AG04449 (cell line): ENCODE measurements around the gene CBFA2T2.
"Not testable (repeated sequence)": the region's sequence is repeated elsewhere in the genome, so short reads cannot be mapped to it uniquely, and the experiment has no call there.

ENCODE experiments used
- CTCF ChIA-PET: fragments of 350-600 bp; formaldehyde crosslinking; extraction: SDS; loops from one replicate; lab custom pipeline; 2021; ENCODE audit warnings: antibody characterized with exemption; lab: Yijun Ruan, JAX
- POLR2A ChIA-PET: fragments of 400-600, 350-600 bp; formaldehyde crosslinking; extraction: SDS; loops from one replicate; lab custom pipeline; 2020; ENCODE audit warnings: antibody characterized with exemption, inconsistent platforms; lab: Yijun Ruan, JAX
- DNase-seq: peaks from one replicate; pipeline ENCODE4 v3.0.0-alpha.2; 2010; ENCODE audit warnings: low read depth, low spot score
- H3K4me3 ChIP-seq: 2 replicates; pipeline ENCODE4 v1.5.1; 2011; ENCODE audit warnings: low read depth, mild to moderate bottlenecking, control low read depth, low read length
- TF ChIP-seq, protein P1 (sequence below): IDR thresholded peaks from one replicate; pipeline ENCODE4 v1.5.1; 2011; ENCODE audit warnings: mild to moderate bottlenecking, moderate library complexity, low read length, control low read depth, inconsistent platforms; ENCODE audit not compliant: insufficient read depth; ENCODE audit errors: missing control alignments

CBFA2T2 gene

DNA sequence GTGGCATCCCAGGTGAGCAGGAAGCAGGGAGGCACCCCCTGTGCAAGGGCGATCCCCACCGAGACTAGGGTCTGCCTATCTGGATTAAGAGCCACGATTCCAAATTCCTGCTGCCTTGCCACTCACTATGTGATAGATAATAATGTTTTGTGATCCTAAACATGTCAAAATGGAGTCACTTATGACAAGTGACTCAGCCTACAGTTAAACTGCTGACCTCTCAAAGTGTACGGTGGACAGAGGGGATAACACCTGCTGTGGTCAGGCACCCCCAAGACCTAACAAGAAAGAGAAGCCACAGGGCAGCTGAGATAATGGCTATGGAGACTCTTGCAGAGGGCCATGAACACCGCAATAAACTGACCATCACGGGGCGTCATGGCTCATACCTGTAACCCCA, 30.3 kb upstream of the CBFA2T2 start:
- H3K4me3 ChIP-seq, result no peak overlapping the region
- TF ChIP-seq, protein P1, sequence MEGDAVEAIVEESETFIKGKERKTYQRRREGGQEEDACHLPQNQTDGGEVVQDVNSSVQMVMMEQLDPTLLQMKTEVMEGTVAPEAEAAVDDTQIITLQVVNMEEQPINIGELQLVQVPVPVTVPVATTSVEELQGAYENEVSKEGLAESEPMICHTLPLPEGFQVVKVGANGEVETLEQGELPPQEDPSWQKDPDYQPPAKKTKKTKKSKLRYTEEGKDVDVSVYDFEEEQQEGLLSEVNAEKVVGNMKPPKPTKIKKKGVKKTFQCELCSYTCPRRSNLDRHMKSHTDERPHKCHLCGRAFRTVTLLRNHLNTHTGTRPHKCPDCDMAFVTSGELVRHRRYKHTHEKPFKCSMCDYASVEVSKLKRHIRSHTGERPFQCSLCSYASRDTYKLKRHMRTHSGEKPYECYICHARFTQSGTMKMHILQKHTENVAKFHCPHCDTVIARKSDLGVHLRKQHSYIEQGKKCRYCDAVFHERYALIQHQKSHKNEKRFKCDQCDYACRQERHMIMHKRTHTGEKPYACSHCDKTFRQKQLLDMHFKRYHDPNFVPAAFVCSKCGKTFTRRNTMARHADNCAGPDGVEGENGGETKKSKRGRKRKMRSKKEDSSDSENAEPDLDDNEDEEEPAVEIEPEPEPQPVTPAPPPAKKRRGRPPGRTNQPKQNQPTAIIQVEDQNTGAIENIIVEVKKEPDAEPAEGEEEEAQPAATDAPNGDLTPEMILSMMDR, result no peak
- DNase-seq, result no peak
- POLR2A ChIA-PET, result no interaction called here
- CTCF ChIA-PET, result interaction anchor here (1.3 kb wide), 1 partner anchor 208 kb away, joined by 6 read pairs; the partner anchor contains the start of gene ACTL10

DNA sequence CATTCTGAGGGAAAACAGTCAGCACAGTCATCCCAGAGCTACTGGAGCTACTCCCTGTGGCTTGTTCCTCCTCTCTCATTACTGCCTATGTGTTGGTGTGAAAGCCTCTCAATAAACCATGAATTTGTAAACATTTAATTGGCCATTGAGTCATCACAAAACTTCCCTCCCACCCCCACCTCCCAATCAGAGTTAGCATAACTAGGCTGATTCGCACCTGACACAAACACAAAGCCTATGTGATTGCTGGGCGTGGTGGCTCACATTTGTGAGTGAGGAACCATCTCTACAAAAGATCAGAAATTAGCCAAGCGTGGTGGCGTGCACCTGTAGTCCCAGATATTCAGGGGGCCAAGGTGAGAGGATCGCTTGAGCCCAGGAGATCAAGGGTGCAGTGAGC, 29.2 kb upstream of the CBFA2T2 start:
- TF ChIP-seq, protein P1, result no peak
- ChIA-PET CTCF (interaction anchor here (1.0 to 1.3 kb wide), 2 partner anchors 192 to 207 kb away, joined by 4 to 6 read pairs; partner anchors contain the start of gene ACTL10), POLR2A (no interaction called here)
- DNase-seq, result no peak
- H3K4me3 ChIP-seq, result no peak overlapping the region

GRCh38 chr20:33463332-33464101, 26.4 kb upstream of the CBFA2T2 start:
- TF ChIP-seq, protein P1, result no peak
- no peak for DNase-seq
- POLR2A ChIA-PET, result no interaction called here
- H3K4me3 ChIP-seq, result no peak overlapping the region
- CTCF ChIA-PET, result interaction anchor here (0.7 kb wide), 1 partner anchor 9 kb away, joined by 3 read pairs; no protein-coding TSS in a partner anchor

DNA sequence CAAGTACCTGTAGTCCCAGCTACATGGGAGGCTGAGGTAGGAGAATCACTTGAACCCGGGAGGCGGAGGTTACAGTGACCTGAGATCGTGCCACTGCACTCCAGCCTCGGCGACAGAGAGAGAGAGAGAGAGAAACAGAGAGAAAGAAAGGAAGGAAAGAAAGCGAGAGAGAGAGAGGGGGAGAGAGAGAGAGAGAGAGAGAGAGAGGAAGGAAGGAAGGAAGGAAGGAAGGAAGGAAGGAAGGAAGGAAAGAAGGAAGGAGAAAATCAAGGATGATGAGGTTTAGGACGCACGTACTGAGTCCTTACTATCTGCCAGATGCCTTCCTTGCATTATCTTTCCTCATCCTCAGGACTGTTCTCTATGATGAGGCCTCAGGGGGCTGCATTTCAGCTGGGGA, 25.1 kb upstream of the CBFA2T2 start:
- POLR2A ChIA-PET, H3K4me3 ChIP-seq, DNase-seq, CTCF ChIA-PET: not testable (repeated sequence)

- DNase-seq, result no peak
- TF ChIP-seq, protein P1, result no peak
- ChIA-PET CTCF (no interaction called here), POLR2A (no interaction called here)
- H3K4me3 ChIP-seq, result no peak overlapping the region
Observed at GRCh38 chr20:33465481-33466302, 24.2 kb upstream of the CBFA2T2 start.

DNA sequence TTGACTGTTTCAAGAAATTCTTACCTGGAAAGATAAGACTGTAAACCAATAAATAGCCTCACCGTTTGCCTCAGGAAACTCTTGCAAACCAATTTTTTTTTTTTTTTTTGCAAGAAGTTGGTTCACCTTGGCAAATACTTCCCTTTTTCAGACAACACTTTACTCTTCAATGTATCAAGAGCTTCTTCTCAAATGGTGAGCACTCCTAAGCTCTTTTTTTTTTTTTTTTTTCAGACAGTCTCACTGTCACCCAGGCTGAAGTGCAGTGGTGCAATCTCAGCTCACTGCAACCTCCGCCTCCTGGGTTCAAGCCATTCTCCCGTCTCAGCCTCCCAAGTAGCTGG, 23.6 kb upstream of the CBFA2T2 start:
- ChIA-PET CTCF (no interaction called here), POLR2A (no interaction called here)
- TF ChIP-seq, protein P1, result no peak
- DNase-seq, result no peak
- H3K4me3 ChIP-seq, result no peak overlapping the region
